ENCODE data around the gene AOPEP.

Gene AOPEP

GRCh38 chr9:95073042-95073607 is 346.6 kb downstream of the AOPEP start:
- in situ Hi-C loops (cut with MboI; ENCODE audit: low sequenced_read_pairs), result no loop called here

DNA sequence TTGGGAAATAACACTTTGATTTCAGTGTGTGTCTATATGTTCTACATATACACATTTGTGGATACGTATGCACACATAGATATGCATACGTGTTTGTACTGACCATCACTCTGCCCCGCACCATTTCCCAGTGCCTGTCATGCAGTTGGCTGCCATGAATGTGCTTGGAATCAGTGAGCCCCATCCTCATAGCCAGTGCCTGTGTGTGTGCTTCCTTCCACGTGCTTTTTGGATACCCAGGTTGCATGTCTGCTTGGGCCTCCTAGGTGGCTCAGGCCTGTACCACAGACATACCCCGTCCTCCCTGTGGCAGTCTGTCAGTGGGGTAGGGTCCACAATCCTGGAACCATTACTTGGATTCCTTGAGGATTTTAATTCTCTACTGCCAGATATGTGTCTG is 347.4 kb downstream of the AOPEP start:
- in situ Hi-C loops (cut with MboI; ENCODE audit: low sequenced_read_pairs), result no loop called here

- in situ Hi-C loops (cut with MboI; ENCODE audit: low sequenced_read_pairs), result no loop called here
Observed at GRCh38 chr9:95074632-95075031, 348.1 kb downstream of the AOPEP start.

DNA sequence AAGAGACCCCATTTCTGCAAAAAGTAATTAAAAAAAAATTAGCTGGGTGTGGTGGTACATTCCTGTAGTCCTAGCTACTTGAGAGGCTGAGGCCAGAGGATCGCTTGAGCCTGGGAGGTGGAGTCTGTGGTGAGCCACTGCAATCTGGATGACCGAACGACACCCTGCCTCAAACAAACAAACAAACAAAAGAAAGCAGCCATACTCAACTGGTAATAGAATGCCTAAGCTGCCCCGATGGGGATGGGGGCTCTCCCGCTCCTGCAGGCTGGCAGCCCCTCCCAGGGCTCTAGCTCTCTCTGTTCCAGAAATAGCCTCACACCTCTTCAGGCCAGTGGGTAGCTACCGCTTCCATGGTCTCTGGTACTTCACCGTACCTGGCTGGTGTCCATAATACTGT is 349.2 kb downstream of the AOPEP start:
- in situ Hi-C loops (cut with MboI; ENCODE audit: low sequenced_read_pairs), result no loop called here

GRCh38 chr9:95076696-95077052 is 350.2 kb downstream of the AOPEP start:
- in situ Hi-C loops (cut with MboI; ENCODE audit: low sequenced_read_pairs), result no loop called here

DNA sequence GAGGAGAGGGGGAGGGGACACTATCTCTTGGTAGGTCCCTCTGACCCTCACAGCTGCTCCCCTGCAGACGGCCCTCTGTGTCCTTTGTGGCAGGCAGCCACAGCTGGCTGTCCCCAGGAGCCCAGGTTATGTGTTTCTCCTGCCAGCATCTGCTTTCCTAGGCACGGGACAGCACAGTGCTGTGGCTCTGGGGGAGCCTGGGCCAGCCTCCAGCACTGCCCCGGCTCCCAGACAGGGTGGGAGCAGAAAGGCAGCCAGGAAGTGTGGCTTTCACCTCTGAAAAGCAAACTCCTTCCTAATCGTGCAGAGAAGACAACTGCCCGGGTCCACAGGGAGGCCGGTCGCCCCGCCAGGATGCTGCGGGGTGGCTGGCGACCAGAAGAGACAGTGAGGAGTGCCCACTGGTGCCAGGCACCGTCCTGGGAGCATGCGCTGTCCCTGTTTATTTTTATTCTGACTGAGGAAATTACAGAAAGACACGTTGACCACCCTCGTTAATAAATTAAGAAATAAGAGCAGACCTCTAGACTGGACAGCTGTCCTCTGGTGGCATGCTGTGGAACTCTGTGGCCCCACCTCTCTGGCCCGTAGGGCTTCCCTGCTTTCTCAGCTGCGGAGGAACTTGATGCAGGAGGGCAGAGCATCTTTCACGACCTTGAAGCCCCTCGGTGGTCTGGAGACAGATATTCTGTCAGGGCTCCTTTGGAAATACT is 350.7 kb downstream of the AOPEP start:
- in situ Hi-C loops (cut with MboI; ENCODE audit: low sequenced_read_pairs), result no loop called here

DNA sequence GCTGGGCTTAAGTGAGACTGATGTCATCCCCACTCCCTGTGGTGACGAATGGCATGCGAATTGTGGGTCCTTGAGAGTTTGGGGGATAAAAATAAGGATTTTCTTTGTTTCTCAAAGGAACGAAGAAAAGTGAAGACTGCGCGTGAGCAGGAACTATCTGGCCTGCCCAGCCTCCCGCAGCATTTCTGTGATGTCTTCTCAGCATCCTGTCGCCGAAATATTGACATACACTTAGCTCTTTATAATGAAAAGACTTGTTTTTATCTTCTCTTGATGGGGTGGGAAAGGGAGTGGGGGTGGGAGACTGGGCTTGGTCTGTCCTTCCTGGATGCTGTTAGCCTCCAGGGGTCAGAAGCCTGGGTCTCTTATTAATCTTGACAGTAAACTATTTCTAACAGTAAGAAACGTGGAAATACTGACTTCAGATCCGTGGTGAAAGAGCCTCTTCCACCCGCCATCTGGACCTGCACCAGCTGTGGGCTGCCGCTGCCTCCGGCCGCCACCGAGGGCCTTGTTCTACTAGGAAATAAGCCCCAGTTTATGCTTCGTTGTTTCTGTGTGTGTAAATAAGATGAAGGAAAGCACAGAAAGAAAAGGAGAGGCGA is 351.4 kb downstream of the AOPEP start:
- in situ Hi-C loops (cut with MboI; ENCODE audit: low sequenced_read_pairs), result no loop called here

- in situ Hi-C loops (cut with MboI; ENCODE audit: low sequenced_read_pairs), result no loop called here
Observed at GRCh38 chr9:95078511-95078910, 352.0 kb downstream of the AOPEP start.

DNA sequence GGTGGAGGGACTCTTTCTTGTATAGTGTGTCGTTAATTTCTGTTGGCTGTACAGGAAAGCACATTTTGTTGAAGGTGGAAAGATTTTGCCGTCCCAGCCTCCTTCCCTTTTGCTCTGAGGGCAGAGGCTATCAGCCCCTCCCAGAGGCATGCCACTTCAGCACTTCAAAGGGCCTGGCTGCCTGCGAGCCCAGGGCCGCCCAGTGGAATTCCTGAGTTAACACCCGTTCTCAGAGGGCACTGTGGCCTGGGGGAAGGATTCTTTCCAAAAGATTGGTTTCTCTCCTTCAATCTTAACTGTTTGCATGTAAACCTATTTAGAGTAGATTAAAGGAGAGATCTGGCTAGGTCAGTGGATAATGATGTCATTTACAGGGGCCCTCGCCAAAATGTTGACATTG is 352.4 kb downstream of the AOPEP start:
- in situ Hi-C loops (cut with MboI; ENCODE audit: low sequenced_read_pairs), result no loop called here

DNA sequence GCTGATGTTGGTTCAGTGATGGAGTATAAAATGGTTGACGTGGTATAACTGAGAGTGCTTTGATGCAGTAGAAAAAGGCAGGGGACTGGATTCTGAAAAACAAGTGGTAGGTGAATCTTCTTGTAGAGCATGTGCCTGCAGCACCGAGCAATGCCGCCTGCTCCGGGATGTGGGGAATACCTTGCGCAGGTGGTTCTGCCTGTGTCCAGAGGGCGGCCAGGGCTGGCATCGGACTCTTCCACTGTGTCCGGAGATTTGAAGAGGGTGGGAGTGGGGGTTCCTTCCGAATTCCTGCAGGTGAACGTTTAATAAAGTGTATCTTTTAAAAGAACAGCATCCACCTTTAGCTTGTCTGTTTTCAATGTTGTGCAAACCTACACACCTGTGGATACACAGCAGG is 353.0 kb downstream of the AOPEP start:
- in situ Hi-C loops (cut with MboI; ENCODE audit: low sequenced_read_pairs), result no loop called here

GRCh38 chr9:95080961-95081647 is 354.6 kb downstream of the AOPEP start:
- in situ Hi-C loops (cut with MboI; ENCODE audit: low sequenced_read_pairs), result no loop called here

GRCh38 chr9:95081998-95082397 is 355.5 kb downstream of the AOPEP start:
- in situ Hi-C loops (cut with MboI; ENCODE audit: low sequenced_read_pairs), result no loop called here

DNA sequence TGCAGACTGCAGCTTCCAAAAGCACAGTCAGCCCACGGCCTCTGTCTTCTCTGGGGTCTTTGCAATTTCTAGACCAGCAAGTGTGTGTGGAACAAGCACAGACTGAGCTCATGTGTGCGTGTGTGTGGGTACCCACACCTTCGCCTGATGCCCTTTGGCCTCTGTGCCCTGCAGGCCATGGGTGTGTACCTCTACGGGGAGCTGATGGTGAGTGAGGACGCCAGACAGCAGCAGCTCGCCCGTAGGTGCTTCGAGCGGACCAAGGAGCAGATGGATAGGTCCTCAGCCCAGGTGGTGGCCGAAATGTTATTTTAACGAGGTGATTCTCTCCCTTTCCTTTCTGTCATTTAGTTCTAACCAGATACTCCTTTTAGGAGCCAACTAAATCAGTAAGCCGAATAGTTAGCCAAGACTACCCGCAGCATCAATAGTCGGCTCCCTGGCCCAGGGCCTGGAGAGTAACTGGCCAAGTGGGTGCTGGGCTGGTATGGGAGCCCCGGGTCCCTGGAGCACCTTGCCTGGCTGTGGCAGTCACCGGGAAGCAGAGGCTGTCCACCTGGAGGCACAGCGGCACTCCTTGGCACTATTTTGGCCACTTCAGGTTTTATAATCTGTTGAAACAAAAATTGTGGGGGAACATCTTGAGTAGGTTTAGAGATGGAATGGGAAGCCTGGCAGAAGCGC is 356.0 kb downstream of the AOPEP start:
- in situ Hi-C loops (cut with MboI; ENCODE audit: low sequenced_read_pairs), result no loop called here

DNA sequence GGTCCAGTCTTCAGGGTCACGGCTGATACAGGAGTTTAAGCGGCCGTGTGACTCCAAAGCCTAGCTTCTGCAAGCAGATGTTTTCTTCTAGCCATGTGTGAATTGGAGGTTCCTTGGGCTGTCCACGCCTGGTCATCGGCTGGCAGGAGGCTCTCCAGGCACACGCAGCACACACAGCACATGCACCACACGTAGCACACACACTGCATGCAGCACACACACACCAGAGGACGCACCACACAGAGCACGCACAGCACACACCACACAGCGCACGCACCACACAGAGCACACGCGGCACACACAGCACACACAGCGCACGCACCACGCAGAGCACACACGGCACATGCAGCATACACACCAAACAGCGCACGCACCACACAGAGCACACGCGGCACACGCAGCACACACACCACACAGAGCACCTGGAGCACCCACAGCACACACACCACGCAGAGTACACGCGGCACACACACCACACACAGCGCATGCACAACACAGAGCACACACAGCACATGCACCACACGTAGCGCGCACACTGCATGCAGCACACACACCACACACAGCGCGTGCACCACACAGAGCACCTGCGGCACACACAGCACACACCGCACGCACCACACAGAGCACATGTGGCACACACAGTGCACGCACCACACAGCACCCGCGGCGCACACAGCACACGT is 356.7 kb downstream of the AOPEP start:
- in situ Hi-C loops (cut with MboI; ENCODE audit: low sequenced_read_pairs), result no loop called here

DNA sequence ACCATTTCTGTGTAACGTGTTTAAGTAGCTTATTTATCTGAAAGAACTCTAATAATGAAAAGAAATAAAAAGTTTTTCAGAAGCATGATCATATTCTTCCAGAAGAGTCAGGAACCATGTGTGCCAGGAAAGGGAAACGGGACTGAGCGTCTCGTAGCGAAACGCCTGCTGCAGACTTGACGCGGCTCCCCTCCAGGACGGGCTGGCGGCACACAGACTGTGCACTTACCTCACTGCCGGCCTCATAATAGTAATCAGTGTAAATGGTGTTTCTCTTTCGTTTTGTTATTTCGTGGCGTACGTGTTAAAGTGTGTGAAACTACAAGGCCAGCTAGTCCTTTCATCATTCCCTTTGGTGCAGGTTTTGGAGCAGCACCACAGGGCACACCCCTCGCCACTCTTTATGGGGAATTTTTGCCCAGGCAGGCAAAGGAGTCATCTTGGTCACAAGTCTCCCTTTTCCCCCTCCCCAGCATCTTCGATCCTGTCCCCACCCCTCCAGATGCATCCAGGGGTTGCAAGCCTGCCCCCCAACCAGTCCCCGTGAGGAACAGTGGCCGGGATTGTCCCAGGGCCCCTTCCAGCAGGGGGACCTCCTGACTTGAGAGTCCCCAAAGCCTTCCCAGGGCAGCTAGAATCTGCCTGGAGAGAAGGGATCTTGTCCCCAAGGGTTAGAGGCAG is 357.9 kb downstream of the AOPEP start:
- in situ Hi-C loops (cut with MboI; ENCODE audit: low sequenced_read_pairs), result no loop called here

DNA sequence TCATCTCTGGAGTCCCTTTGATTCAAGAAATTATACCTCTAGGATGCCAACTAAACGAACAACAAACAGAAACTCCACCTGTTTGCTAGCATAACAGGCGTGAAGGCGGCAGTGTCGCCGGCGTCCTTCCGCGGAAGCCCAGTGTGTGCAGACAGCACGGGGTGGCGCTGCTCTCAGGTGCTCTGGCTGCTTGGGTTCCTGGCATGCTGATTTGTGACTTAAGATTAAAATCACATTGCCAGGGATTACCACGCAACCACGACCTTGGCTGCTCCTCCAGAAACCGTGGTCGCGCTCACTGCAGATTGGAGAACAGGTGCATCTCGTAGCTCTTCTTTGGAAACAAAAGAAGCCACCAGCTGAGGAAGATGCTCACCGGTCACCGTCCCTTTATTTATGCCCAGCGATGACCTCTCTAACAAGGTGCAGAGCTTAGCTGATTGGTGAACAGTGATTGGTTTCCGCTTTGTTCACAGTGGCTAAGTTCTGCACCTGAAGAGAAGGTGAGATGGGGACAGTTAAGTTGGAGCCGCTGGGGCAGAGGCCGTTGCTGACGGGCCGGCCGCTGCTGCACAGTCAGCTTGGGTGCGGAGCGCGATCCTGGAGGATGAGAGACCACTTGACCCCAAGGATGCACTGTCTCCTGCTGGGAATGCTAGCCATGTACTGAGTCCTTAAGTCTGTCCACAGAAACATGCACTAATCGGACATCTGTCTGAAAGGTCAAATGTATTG is 358.7 kb downstream of the AOPEP start:
- in situ Hi-C loops (cut with MboI; ENCODE audit: low sequenced_read_pairs), result no loop called here

- in situ Hi-C loops (cut with MboI; ENCODE audit: low sequenced_read_pairs), result no loop called here
Observed at GRCh38 chr9:95085861-95086563, 359.5 kb downstream of the AOPEP start.

- in situ Hi-C loops (cut with MboI; ENCODE audit: low sequenced_read_pairs), result no loop called here
Observed at GRCh38 chr9:95086564-95086955, 360.1 kb downstream of the AOPEP start.

DNA sequence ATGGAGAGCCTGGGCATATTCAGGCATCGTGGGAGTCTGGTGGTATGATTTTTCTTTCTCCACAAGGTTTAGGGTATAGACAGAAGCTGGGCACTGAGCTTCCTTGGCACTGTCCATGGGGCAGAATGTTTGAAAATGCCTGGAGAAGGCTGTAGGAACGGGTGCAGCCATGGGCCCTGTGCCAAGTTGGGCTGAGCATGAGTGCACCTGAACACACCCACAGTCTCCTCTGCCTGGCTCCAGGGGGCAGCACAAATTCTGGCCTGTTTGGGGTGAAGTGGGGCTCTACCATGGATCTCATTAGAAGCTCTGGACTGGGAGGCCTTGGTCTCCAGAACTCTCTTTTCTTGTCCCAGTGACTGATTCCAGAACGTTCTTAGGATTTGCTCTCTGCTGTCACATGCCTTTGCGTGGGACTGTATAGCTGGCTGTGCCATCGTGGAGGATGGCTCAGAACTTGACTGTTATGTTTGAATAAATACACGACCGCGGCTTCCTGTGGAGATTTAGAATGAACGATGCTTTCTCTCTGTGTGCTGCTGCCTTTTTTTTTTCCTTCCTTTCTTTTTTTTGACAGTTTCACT is 361.3 kb downstream of the AOPEP start:
- in situ Hi-C loops (cut with MboI; ENCODE audit: low sequenced_read_pairs), result no loop called here

Measured in HL-60/S4 treated with phorbol 12-myristate 13-acetate at 8.2 ng/mL for 4 days and 3 days (cell line).